Hepatocyte (in vitro differentiated cells): ENCODE results near the gene AIP. TPM values are rescaled to one million over a fixed set of nuclear protein-coding genes. Genes with fewer than 3 reads are reported as not detected.

Experiments used
- DNase-seq: peaks from one replicate; pipeline ENCODE4 v3.0.0-alpha.2; 2016; ENCODE audit warnings: low spot score
- H2AFZ ChIP-seq: fragments of 200-600 bp; sonication (generic); 2 replicates; pipeline ENCODE4 v1.6.0; 2016; ENCODE audit warnings: antibody characterized with exemption, mild to moderate bottlenecking
- H3K27ac ChIP-seq: fragments of 200-600 bp; sonication (generic); 2 replicates; pipeline ENCODE4 v1.5.1; 2016; ENCODE audit warnings: mild to moderate bottlenecking
- H3K27me3 ChIP-seq: fragments of 200-600 bp; sonication (generic); 2 replicates; pipeline ENCODE4 v1.6.1; 2016
- H3K36me3 ChIP-seq: fragments of 200-600 bp; sonication (generic); replicated peaks from 2 replicates; pipeline ENCODE4 v1.5.1; 2016; ENCODE audit warnings: low read depth; ENCODE audit not compliant: insufficient read depth
- H3K4me1 ChIP-seq: fragments of 200-600 bp; sonication (generic); 2 replicates; pipeline ENCODE4 v1.5.1; 2016; ENCODE audit warnings: mild to moderate bottlenecking, moderate library complexity; ENCODE audit not compliant: insufficient read depth
- H3K4me2 ChIP-seq: fragments of 200-600 bp; sonication (generic); 2 replicates; pipeline ENCODE4 v1.6.0; 2016
- H3K4me3 ChIP-seq: fragments of 200-600 bp; sonication (generic); 2 replicates; pipeline ENCODE4 v1.5.1; 2016; ENCODE audit warnings: mild to moderate bottlenecking
- H3K79me2 ChIP-seq: fragments of 200-600 bp; sonication (generic); 2 replicates; pipeline ENCODE4 v1.6.0; 2017; ENCODE audit warnings: mild to moderate bottlenecking
- H3K9me2 ChIP-seq: fragments of 200-600 bp; sonication (generic); replicated peaks from 2 replicates; pipeline ENCODE4 v1.6.0; 2017; ENCODE audit warnings: mild to moderate bottlenecking; ENCODE audit not compliant: insufficient read depth
- H3K9me3 ChIP-seq: fragments of 200-600 bp; sonication (generic); 2 replicates; pipeline ENCODE4 v1.5.1; 2016; ENCODE audit warnings: low read depth, mild to moderate bottlenecking
- H4K20me1 ChIP-seq: fragments of 200-600 bp; sonication (generic); 2 replicates; pipeline ENCODE4 v1.6.0; 2016; ENCODE audit warnings: mild to moderate bottlenecking; ENCODE audit not compliant: insufficient read depth, poor library complexity, severe bottlenecking
- EZH2 ChIP-seq: fragments of 200-600 bp; sonication (generic); IDR thresholded peaks from 2 replicates; pipeline ENCODE4 v1.6.1; 2016; ENCODE audit warnings: antibody characterized with exemption, mild to moderate bottlenecking, borderline replicate concordance
- EZH2phosphoT487 ChIP-seq: fragments of 200-600 bp; sonication (generic); IDR thresholded peaks from one replicate; pipeline ENCODE4 v1.6.1; 2018; ENCODE audit warnings: antibody characterized with exemption, mild to moderate bottlenecking, low read depth, moderate library complexity; ENCODE audit not compliant: unreplicated experiment, severe bottlenecking
- WGBS: methylation state at CpG from one replicate; pipeline ENCODE4 v1.1.6; 2016; ENCODE audit warnings: low lambda C conversion rate; ENCODE audit errors: missing lambda C conversion rate; 5-methylcytosine and 5-hydroxymethylcytosine counted together
- polyA plus RNA-seq: library from polyadenylated mRNA; unstranded; fragments of >200 nt; fragmentation: Nextera tagmentation; extraction: Ambion mirVana; gene quantifications from 2 replicates; pipeline ENCODE4 v1.2.1, GENCODE V29; 2016
- total RNA-seq: library from RNA; depleted of rRNA; stranded (reverse); fragments of >200 nt; gene quantifications from 2 replicates; pipeline ENCODE4 v1.2.3, GENCODE V29; 2014
- TF ChIP-seq, protein P1 (sequence below): fragments of 200-600 bp; sonication (generic); IDR thresholded peaks from 2 replicates; pipeline ENCODE4 v1.5.1; 2016; ENCODE audit warnings: antibody characterized with exemption, mild to moderate bottlenecking; ENCODE audit not compliant: poor library complexity

The AIP gene
- total and polyA plus RNA-seq, 2 experiments from 2014 or later = 35.3 to 45.2 TPM

DNA sequence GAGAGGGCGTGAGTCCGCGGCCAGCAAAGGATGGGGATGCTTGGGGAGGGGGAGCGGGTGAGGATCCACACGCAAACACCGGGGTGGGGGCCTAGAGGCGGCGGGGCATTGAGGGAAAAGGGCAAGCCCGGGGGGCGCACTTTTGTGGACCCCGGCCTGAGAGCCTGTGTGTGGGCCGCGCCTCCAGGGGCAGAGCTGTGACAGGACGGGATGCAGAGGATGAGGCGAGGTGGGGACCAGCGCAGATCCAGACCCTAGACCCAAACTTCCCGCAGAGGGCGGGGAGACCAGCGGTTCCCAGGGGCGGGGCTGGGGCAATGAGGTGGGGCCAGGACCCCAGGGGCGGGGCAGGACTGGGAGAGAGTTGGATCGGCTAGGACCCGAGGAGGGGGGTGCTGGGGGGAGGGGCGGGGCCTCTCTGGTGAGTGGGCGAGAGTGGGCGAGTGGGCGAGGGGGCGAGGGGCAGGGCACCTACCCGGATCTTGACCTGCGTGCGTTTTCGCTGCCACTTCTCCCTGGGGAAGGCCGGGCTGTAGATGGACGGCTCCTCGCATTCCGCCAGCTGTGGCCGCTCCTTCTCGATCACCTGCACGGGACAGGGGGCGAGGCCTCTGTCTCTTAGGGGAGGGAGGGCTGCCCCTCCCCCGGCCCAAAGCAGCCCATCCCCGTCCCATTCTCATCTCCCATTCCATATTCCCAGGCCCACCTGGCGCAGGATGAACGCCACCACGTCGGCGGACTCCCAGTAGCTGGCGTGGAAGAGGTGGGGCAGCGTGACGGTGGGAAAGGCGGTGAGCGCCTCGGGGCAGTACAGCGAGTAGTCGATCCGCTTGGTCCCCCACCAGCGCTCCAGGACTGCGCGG is 11.8 kb downstream of the AIP start:
- no peak for DNase-seq
- WGBS = 95% methylated on average over 31 of the region's 59 CpGs

DNA sequence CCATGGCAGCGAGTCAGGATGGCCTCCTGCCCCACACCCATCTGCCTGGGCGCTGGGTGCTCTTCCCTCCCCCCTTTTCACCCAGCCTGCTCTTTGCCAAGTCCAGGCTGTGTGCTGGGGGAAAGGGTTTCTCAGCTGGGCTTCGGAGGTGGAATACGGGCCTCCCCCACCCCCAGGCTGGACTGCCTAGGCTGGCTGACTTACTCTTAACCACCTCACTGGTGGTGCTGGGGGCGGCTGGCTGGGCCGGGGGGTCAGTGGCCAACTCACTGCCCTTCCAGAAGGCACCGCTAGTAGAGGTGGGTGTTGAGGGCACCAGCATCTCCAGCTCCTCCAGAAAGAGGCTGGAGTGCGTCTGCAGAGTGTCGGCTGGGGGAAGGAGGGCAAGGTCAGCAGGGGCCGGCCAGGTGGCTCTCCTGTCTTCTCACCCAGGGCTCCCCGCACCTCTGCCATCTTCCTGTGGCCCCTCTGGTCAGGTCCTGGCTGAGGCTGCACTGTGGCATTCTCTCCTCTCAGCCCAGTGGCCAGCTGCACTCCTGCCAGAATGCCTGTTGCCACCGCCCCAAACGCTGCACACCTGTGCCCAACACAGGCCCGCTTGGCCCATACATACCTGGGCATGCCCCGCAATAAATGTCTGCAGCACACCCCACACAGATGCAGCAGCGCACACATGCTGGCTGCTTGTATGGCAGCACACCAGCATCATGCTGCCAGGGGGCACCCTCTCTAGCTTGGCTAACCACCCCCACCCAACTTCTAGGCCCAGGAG is 12.6 kb downstream of the AIP start:
- no peak overlapping the region for H3K4me3 ChIP-seq
- 90% methylated on average over 16 of the region's 16 CpGs for WGBS
- no peaks in the 10 kb centered on the region for H4K20me1 ChIP-seq

More for the DNA sequence above, 11.8 kb downstream of the AIP start:
- TF ChIP-seq, protein P1, sequence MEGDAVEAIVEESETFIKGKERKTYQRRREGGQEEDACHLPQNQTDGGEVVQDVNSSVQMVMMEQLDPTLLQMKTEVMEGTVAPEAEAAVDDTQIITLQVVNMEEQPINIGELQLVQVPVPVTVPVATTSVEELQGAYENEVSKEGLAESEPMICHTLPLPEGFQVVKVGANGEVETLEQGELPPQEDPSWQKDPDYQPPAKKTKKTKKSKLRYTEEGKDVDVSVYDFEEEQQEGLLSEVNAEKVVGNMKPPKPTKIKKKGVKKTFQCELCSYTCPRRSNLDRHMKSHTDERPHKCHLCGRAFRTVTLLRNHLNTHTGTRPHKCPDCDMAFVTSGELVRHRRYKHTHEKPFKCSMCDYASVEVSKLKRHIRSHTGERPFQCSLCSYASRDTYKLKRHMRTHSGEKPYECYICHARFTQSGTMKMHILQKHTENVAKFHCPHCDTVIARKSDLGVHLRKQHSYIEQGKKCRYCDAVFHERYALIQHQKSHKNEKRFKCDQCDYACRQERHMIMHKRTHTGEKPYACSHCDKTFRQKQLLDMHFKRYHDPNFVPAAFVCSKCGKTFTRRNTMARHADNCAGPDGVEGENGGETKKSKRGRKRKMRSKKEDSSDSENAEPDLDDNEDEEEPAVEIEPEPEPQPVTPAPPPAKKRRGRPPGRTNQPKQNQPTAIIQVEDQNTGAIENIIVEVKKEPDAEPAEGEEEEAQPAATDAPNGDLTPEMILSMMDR = no peak
- TF ChIP-seq EZH2phosphoT487 = no peak
- no peak for TF ChIP-seq EZH2
- Histone ChIP-seq H4K20me1 (no peaks in the 10 kb centered on the region), H3K79me2 (no peaks in the 10 kb centered on the region), H3K4me1 (no peaks in the 10 kb centered on the region), H3K4me3 (no peak overlapping the region), H2AFZ (no peak overlapping the region), H3K27ac (no peak overlapping the region), H3K27me3 (no peaks in the 10 kb centered on the region), H3K36me3 (no peaks in the 10 kb centered on the region), H3K9me2 (no peaks in the 10 kb centered on the region), H3K4me2 (no peak overlapping the region), H3K9me3 (no peaks in the 10 kb centered on the region)

DNA sequence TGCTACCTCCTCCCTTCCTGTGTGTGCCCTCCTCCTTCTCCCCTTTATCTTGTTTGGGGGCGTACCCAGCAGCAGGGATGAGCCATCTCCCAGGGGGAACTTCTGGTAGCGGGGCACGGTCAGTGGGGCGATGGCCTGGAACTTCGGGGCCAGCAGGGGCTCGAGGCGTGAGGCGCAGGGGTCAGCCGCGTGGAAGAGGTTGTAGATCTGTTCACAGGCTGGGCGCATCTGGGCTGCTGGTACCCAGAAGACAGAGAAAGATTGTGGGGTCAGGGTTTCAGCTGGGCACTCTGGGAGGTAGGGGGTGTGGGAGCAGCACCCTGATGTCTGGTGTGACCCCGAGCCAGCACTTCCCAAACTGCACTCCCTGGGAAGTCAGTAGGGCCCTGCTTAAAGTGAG is 13.3 kb downstream of the AIP start:
- Histone ChIP-seq H3K36me3 (no peaks in the 10 kb centered on the region), H3K27me3 (no peaks in the 10 kb centered on the region), H3K79me2 (no peaks in the 10 kb centered on the region), H3K27ac (no peak overlapping the region), H3K9me3 (no peaks in the 10 kb centered on the region), H2AFZ (no peak overlapping the region), H3K4me3 (no peak overlapping the region), H3K4me2 (no peak overlapping the region), H3K4me1 (no peaks in the 10 kb centered on the region), H3K9me2 (no peaks in the 10 kb centered on the region), H4K20me1 (no peaks in the 10 kb centered on the region)
- TF ChIP-seq EZH2 = no peak
- TF ChIP-seq, protein P1 = no peak
- WGBS = 96% methylated on average over 12 of the region's 12 CpGs
- no peak for DNase-seq

More for the DNA sequence above, 12.6 kb downstream of the AIP start:
- Histone ChIP-seq H3K4me2 (no peak overlapping the region), H3K36me3 (no peaks in the 10 kb centered on the region), H3K27me3 (no peaks in the 10 kb centered on the region), H3K9me3 (no peaks in the 10 kb centered on the region), H3K9me2 (no peaks in the 10 kb centered on the region), H2AFZ (no peak overlapping the region), H3K4me1 (no peaks in the 10 kb centered on the region), H3K79me2 (no peaks in the 10 kb centered on the region), H3K27ac (no peak overlapping the region)
- TF ChIP-seq, protein P1 = no peak
- no peak for TF ChIP-seq EZH2
- no peak for TF ChIP-seq EZH2phosphoT487
- DNase-seq = no peak
